Ecto neural progenitor cell (in vitro differentiated cells): ENCODE results near the gene IMMP2L.
"Not testable (repeated sequence)": the region's sequence is repeated elsewhere in the genome, so short reads cannot be mapped to it uniquely, and the experiment has no call there.

Source experiments
- DNase-seq: peaks from one replicate; pipeline ENCODE4 v3.0.0-alpha.2; 2018; ENCODE audit warnings: low spot score

Gene IMMP2L

DNA sequence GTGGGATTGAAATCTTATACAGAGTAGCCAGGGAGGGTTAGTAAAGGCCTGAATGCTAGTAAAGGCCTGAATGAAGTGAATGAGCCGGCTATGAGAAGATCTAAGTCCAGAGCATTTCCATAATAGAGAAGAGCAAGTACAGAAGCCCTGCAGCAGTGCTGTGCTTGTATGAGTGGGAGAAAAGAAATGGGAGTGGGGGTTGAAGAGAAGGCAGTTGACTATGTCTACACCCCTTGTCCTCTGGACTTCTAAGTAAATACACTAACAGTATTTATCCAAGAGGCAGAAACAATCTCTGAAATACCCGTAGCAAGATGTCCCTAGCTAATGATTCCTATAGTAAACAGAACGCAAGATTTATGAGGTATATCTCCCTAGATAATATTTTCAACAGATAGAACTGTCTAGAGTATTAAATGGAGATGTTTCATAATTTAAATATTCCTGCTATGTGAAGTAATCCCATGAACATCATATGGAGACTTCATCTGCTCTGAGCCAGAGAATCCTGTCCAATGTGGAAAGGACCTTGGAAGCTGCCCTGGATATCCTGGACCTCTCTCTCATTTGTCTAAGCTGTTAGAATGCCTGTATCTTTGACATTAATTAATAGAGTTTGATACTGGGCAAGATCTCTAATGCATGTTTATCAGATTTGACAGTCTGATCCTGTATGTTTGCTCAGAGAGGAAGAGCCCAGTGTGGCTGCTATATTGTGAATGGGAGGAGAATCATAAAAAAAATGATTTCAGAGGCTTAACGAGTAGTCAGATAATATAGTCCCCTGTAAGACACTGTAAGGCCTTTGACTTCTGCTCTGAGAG lies 299.8 kb downstream of the IMMP2L start:
- no peak for DNase-seq

DNA sequence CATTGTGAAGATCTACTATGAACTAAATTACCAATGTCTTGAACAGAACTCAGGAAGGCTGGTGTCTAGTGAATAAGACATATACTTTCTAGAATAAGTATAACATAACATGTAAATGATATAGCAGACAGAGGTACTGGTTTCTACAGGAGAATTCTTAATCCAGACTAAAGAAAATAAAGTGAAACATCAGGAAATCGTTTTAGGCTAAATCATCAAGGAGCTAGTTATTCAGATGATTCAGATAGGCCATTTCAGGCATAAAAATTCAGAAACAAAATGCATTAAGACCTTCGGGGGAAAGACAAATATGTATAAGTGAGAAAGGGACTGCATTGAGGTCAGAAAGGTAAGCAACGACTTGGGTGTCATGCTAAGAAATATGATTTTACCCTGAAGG lies 300.8 kb downstream of the IMMP2L start:
- no peak for DNase-seq

DNA sequence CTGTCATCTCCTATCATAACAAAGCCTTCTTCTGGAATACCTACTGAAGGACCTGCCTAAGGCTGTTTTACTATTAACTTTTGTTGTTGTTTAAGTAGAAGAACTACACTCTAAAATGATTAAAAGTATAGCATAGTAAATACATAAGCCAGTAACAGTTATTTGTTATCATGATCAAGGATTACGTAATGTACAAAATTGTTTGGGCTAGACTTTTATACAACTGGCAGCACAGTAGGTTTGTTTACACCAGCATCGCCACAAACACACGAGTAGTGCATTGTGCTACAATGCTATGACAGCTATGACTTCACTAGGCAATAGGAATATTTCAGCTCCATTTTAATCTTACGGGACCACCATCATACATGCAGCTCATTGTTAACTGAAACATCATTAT lies 302.3 kb downstream of the IMMP2L start:
- no peak for DNase-seq

DNA sequence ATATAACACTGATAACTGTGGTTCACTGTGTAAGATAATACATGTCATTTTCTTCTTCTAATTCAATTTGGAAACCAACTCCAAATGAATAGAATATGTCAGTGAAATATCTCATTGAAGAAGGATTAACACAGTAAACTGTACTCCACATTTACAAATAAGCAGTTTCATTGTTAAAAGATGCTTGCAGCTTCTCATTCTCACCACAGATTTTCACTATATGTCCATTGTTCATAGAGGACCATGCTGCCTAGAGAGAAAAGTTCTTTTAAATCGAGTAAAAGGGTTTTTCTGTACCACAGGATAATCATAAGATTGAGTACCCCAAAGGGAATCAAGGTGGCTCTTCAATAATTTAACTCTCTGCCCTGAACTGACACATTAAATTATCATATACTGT lies 305.9 kb downstream of the IMMP2L start:
- DNase-seq = no peak

DNA sequence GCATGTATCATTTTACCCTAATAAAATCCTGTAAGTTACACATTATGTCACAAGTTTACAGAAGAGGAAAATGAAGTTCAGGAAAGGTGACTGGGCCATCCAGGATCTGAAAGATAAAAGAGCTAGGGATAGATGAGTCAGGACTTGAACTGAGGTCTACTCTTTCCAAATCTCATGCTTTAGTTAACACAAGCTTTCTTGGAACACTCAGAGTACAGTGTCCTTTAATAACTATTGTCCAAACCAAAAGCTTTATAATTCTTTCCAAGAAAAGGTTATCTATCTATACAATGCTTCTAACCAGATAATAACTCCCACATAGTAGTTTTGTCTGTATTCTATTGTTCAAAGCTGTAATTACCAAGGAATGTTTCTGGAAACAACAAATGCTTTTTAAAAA lies 306.7 kb downstream of the IMMP2L start:
- DNase-seq = no peak

DNA sequence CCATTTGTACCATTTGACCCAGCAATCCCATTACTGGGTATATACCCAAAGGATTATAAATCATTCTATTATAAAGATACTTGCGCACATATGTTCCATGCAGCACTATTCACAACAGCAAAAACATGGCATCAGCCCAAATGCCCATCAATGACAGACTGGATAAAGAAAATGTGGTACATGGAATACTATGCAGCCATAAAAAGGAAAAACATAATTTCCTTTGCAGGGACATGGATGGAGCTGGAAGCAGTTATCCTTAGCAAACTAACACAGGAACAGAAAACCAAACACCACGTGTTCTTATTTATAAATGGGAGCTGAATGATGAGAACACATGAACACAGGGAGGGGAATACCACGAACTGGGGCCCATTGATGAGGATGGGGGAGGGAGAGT lies 310.9 kb downstream of the IMMP2L start:
- DNase-seq = not testable (repeated sequence)

DNA sequence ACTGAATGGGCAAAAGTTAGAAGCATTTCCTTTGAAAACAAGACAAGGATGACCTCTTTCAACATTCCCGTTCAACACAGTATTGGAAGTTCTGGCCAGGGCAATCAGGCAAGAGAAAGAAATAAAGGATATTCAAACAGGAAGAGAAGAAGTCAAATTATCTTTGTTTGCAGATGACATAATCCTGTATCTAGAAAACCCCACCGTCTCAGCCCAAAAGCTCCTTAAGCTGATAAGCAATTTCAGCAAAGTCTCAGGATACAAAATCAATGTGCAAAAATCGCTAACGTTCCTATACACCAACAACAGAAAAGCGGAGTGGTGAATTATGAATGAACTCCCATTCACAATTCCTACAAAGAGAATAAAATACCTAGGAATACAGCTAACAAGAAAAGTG lies 312.5 kb downstream of the IMMP2L start:
- not testable (repeated sequence) for DNase-seq

DNA sequence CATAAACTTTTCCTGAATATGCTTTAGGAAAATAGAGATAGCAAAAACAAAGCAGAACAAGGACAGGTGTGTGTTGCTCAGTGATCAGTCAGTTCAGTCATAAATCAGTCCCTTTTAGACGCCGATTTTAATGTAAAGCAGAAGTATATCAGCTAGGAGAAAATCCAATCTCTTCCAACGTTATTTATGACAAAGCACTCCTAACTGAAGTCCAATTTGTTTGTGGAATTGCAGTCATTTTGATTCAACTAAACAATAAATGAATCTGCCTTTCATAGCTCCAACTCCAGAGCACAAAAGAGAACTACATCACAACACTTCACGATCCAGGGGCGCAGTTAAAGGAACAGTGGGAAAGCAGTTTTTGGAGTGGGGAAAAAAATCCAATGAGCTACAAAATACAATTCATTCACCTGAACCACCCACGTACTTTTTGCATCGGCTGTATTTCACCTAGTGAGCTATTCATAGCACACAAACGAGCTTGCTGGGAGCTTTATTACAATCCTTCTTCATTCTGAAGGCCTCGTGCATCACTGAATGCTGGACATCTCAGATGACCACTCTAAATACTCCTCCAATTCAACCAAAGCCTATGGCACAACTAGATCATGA lies 320.0 kb downstream of the IMMP2L start:
- no peak for DNase-seq

DNA sequence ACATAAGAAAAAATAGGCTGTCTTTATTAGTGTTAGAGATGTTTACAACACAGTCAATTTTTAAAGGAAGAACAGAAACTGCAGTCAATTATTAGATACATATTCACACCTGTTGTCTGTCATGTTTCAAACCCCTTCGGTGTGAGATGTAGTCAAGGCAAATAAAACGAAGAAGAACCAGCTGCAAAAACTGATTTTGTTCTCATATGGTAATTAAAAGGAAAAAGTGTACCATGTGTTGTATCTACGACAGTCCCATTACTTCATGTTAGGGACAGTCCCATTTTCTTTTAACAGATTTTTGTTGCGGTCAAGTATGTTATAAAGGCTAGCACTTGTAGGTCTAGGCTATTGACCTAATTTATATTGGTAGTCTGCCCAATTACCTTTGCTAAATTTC lies 321.9 kb downstream of the IMMP2L start:
- DNase-seq = no peak

DNA sequence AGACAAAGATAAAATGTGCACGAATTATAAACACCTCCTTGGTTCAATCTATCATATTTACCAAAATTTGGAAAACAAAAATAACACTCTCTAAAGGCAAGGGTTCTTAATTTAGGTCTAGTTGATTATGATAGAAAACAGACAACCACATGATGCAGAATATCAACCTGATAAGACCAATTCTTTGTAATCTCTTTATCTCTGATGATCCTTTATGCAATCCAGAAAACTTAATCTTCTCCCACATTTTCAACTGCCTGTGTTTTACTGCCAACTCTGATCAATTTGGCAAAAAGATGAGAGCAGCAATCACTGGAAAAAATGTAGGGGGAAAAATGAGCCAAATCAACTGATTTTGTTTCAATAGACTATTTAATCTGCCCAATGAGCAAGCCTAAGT lies 322.9 kb downstream of the IMMP2L start:
- no peak for DNase-seq

DNA sequence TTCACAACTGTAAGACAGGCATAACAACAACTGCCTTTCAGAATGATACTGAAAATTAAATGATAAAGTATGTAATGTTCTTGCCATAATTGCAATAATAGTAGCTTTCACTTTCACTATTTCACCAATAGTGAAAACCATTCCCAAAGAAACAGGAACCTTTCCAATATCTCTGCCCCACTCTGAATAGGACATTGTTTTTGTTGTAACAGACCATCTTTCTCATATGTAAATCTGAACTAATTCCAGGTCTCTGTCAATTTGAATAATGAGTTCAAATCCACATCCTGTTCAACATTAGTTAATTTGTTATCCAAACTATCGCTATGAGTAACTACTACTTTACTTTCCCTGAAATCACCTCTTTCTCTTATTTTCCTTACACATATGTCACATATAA lies 323.4 kb downstream of the IMMP2L start:
- no peak for DNase-seq

DNA sequence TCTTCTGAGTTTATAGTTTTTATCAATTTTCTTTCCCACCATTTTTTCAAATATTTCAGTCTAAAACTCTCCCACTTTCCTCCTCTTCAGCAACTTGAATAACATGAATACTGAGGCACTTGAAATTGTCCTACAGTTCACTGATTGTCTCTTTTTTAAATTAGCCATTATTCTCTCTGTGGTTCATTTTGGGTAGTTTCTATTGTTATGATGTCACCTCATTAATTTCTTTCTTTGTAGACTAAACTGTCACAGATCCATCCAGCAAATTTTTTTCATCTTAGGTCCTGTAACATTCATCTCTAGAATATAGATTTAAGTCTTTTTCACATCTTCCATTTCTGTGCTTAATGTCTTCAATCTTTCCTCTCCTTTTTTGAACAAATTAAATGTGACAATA lies 326.6 kb downstream of the IMMP2L start:
- DNase-seq = no peak

DNA sequence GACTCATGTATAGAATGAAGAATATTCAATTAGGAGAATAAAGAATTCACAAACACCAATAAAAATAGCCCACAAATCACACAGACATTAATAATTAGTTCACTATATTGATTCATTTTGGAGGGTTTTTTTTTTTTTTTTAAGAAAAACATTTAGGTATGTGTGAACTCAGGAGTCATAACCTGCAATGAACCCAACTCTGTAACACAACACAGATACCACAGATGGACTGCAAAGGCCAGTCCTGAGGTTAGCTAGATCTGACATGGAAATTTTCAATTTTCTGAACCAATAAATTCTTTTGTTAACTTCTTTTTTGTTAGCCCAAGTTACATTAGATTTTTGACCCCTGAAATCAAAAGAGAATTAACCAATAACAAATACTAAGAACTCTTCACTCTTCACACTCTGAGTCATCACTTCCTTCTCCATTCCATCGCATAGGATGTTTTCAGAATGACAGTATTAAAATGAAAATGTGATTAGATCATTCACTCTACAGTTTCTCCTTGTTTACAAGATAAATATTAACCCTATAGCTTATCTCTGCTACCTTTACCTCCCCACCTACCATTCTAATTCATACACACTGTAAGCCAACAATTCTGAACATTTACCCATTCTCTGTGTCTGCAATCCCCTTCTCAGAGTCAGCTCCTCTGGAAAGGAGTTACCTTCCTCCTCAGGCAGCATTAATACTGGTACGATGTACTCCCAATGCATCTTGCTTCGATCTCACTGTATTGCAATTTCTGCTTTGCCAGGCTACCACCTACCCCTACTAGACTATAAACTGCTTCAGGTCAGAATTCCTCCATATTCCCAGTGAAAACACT lies 329.8 kb downstream of the IMMP2L start:
- DNase-seq = no peak

DNA sequence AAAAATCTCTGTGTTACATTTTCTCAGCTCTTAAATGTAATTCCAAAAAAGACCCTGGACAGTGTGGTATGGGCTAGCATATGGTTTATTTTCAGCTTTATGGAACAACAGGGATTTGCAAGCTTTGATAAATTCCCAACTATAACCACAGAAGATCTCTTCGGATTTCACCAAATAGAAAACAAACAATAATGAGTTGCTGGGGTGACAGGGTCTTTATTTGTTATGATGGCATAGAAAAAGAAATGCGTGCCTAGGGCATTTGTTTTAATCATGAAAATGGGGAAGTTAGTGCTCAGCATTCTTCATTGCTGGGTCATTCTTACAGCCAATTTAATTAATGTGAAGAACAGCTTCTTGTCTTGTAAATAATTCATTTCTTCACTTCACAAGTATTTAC lies 332.4 kb downstream of the IMMP2L start:
- no peak for DNase-seq

DNA sequence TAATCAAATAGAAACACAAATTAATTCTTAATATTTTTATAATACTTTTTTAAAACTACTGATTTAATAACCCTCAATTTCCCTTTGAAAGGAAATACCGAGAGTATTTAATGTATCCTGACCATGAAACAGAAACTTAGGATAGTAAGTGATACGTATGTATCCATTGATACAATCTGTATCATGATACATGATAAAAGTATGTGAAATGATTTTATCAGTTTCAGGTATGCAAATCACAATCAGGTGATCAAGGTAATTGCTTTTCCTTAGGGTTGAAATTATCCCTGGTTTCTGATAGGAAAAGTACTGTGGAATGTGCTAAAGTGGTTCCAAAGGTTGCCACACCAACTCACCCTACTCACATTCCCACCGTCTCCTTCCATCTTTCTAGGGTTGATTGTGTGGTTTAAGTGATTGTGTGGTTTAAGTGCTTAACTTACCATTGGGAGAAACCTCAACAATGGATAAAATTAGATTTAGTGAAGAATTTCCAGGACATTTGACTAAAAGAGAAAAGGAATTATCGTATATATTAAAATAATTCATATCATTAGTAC lies 333.0 kb downstream of the IMMP2L start:
- DNase-seq = no peak

DNA sequence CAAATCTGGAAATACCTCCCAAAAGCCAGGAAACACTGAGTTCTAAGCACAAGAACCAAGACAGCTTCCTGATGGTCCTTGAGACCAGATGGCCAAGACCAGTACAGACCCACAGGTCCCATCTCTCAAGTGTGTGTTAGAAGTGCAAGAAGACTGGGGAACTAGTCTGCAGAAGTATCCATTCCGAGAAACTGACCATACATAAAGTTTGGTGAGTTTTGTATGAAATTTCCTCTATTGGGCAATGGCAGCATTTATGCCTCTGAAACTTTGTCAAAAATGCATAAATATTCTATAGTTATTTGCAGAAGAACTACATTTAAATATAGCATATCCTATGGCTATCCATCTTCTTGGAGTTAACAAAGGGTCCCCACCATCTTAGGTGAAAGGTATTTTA lies 333.9 kb downstream of the IMMP2L start:
- no peak for DNase-seq

DNA sequence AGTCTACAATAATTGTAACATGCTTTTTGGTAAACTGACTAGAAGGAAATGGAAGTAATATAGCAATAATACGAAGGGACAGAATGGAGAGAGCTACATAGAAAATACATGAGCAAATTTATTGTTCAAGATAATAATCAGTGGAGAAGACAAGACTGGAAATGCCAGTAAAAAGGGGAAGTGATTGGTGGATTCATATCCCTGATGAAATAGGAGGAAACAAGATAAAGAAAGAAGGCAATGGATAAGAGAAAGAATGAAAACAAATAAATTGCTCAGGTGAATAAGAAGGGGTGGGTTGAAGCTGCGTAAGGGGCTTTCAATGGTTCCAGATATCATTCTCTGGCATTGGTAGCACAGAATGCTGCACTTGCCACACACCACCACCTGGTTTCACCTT lies 335.5 kb downstream of the IMMP2L start:
- no peak for DNase-seq

DNA sequence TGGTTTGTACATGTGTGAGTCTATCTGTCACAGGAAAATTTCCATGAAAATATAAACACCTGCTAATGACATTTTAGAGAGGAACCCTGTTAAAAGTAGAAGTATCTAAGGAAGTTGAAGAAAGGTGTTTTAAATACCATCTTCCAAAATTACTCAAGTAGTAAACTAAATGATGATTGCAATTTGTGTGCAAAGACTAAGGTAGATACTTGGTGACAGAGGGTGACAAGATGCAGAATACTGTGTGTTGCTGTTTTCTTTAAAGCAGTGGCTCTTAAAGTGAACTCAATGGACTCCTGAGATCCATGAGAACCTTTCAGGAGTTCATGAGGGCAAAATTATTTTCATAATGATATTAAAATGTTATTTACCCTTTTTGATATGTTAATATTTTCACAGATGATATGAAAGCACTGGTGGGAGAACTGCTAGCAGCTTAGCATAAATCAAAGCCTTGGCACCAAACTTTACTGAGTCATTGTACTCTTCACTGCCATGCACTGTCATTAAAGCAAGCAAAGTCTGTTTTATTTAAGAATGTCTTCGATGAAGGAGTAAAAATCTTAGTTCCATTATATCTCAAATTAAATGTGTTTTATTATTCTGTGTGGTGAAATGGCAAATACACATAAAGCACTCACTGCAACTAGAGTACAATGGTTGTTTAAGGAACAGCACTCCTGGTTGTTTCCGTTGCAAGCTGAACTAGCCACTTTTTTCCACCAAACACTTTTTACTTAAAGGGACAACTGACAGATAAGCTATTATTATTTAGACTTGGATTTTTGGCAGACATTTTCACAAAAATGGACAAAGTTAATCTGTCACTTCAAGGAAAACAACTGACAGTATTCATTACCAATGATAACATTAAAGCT lies 337.7 kb downstream of the IMMP2L start:
- no peak for DNase-seq

DNA sequence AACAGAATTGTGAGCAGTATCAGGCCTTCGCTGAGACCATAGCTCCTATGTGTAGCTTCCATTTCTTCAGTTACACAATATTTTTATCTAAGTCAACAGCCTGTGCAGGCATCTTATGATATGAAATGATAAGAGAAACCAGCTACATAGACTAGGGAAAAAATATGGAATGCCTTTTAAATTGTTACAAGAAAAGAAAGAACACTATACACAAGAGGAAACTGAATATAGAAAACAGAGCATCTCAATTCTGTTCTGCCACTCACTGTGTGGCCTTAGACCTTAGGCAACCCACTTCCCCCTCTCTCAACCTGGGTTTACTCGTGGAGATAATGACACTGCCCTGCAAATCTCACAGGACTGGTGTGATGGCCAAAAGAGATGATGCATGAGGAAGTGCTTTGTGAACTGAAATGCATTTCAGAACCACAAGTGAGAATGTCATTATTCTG lies 338.5 kb downstream of the IMMP2L start:
- no peak for DNase-seq

DNA sequence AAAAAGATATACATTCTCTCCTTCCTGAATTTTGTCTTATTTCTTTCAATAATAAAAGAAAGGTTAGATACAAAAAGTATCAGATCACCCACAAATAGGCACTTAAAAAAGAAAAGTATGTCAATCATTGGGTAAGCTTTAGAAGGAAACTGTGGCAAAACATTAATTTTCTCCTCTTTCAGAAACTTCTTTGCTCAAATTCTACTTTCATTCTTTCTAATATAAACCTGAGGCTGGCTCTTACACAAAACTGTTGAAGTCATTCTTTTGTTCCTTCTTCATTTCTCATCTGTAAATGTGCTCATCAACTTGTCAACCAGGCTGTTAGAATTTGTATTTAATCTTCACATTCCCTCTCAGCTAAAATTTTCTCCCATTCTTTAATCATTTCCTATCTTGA lies 346.7 kb downstream of the IMMP2L start:
- no peak for DNase-seq

DNA sequence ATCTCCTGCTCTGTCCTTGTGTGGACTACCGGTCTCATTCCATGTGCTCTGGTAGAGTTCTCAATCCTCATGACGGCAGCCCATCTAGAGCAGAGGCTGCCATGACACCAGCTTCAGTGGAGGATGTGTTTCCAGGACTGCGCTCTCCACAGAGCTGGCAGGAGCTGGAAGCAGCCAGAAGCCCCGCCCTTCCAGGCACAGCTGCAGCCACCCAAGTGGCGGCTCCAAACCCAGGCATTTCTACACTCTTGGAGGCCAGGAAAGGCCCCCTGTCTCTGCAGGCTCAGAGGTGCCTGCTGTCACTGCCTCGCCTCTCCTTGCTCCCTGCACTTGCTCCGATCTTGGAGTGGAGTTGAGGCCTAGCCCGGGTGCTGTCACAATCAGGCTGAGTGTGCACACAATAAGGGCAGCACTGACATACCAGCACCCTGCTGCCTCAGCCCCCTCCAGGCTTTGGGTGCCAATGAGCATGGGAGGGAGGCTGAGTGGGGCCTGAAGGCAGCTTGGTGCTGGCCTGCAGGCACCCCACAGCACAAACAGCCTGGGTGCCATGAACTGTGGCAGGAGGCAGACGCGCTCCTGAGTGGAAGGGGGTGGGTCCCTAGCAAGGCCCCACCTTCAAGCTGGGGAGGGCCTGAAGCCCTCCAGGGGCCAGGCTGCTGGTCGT lies 349.3 kb downstream of the IMMP2L start:
- no peak for DNase-seq
